ENCODE measurements around the gene TTC33. TPM values are rescaled to one million over a fixed set of nuclear protein-coding genes. Genes with fewer than 3 reads are reported as not detected.
"Not testable (repeated sequence)": the region's sequence is repeated elsewhere in the genome, so short reads cannot be mapped to it uniquely, and the experiment has no call there.

TTC33 gene, protein sequence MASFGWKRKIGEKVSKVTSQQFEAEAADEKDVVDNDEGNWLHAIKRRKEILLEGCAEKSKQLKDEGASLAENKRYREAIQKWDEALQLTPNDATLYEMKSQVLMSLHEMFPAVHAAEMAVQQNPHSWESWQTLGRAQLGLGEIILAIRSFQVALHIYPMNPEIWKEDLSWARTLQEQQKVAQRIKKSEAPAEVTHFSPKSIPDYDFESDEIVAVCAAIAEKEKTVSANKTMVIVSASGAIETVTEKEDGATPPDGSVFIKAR
- polyA plus RNA-seq (ENCODE audit: insufficient read length in 4 of 4) = 10 to 100 TPM; 31.5 to 43.9 (median 34.2) TPM

- peak; percentile 85 to 93 (median 89) for DNase-seq (ENCODE audit: low read depth in 4 of 4, low spot score in 2 of 4)
These were observed at the start of gene TTC33 for GRCh38 chr5:40755407-40756365. TTC33 (minus strand) TSS chr5:40755961; CDS start chr5:40747018, 8,943 bp downstream.

DNA sequence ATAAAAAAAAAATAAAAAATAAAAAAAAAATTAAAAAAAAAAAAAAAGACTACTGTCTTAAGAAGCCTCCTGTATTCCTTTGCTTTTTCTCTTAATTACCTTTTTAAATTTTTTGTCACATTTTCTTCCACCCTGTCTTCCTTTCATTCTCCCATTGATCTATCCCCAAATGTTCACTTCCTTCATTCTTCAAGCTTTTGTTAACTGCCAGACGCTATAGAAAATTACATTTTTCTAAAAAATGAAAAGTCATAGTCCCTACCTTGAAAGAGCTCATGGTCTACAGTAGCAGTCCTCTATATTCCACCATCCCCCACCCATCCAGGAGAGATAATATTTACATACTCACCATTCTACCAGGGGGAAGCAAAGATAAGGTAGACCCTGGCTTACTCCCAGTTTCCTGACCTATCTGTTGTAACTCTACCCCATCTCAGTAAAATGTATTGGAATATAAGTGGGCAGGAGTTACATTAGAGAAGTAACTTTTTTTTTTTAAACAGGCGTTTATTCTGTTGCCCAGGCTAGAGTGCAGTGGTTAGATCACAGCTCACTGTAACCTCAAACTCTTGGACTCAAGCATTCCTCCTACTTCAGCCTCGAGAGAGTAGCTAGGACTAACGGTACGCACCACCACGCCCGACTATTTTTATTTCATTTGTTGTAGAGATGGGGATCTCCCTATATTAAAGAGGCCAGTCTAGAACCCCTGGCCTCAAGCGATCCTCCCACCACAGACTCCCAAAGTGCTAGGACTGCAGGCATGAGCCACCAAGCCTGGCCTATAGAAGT is 46.2 kb upstream of the TTC33 start:
- no peak for DNase-seq (ENCODE audit: low read depth in 4 of 4, low spot score in 2 of 4)

DNA sequence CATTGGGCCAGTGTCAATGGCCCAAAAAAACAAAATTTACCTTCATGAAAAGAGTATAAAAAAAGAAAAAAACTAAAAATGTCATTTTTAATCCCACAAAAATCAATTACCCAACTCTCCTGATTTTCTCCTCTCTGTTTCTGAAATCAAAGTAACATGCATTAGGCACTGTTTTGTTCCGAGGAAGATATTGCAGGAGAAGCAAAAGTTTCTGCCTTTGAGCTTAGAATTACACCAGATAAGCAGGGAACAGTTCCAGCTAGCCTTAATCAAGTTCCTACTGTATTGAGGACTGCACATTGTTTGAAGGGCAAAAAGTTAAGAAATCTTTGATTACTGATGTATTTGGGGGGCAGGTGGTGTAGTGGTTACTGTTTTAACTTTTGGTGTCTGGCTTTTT is 43.5 kb upstream of the TTC33 start:
- no peak for DNase-seq (ENCODE audit: low read depth in 4 of 4, low spot score in 2 of 4)

- peak in 1 of 4 donors; percentile 38 for DNase-seq (ENCODE audit: low read depth in 4 of 4, low spot score in 2 of 4)
These were observed 43.0 kb upstream of the TTC33 start for GRCh38 chr5:40798801-40799210.

DNA sequence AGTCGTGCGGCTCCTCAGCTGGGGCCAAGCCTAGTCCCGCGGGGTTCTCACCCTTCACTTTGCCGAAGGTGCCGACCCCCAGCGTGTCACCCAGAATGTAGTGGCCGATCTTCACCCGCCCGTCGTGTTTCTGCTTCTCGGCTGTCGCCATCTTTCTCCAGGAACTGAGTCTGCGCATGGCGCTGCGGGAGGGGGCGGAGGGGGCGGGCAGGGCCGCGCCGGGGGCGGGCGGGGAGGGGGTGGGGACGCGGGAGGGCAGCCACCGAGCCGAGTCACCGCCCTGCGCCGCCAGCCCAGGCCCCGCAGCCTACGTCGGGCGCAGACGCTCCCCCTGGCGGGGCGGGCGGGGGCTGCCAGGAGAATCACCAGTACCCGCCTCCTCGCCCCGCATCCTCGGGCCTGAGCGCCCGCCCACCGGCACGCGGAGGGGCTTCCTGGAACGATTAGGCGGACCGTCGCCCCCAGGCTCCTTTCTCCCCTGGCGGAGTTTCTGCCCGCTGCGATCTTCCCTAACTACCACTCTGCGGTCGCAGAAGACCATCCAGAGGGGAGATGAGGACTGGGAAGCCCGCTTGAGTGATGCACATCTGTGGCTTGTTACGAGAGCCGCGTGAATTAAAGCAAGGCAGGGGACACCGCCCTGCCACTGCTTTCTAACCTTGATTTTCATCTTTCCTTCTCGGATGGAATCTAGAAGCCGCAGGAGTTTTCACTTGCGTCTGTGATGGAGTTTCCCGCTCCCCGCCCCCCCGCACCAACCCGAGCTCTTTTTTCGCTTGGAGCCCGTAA is 42.4 kb upstream of the TTC33 start, which contains the start of gene PRKAA1:
Gene PRKAA1, minus strand, starts transcription at position 363 of the 789 bp plus-strand sequence. Its CDS starts 185 bp downstream, at position 178.
- DNase-seq (ENCODE audit: low read depth in 4 of 4, low spot score in 2 of 4) = peak; percentile 71 to 81 (median 75)

GRCh38 chr5:40797273-40798011 is 41.7 kb upstream of the TTC33 start:
- DNase-seq (ENCODE audit: low read depth in 4 of 4, low spot score in 2 of 4) = peak; percentile 48 to 62 (median 52)

DNA sequence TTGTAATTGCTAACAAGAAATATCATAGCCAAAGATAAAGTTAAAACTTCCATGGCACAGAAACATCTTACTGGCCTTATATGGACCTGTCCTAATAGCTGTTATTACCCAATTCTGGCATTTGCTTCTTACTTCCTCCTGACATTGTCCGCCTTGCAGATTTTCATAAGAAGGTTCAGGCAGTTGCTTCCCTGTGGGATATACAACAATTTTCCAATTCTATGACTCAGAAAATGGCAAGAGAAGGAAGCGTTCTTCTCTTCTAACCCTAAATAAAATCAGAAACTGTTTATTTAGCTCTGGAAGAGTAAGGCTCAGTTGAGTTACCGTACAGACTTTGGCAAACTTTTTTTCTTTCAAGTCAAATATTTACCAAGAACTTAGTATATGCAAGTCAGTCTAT is 40.7 kb upstream of the TTC33 start:
- no peak for DNase-seq (ENCODE audit: low read depth in 4 of 4, low spot score in 2 of 4)

DNA sequence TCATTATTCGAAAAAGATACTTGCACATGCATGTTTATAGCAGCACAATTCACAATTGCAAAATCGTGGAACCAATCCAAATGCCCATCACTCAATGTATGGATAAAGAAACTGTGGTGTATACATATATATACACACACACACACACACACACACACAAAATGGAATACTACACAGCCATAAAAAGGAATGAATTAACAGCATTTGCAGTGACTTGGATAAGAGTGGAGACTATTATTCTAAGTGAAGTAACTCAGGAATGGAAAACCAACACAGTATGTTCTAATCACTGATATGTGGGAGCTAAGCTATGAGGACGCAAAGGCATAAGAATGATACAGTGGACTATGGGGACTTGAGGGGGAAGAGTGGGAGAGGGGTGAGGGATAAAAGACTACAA is 39.1 kb upstream of the TTC33 start:
- DNase-seq (ENCODE audit: low read depth in 4 of 4, low spot score in 2 of 4) = not testable (repeated sequence)

GRCh38 chr5:40794340-40794739 is 38.6 kb upstream of the TTC33 start:
- DNase-seq (ENCODE audit: low read depth in 4 of 4, low spot score in 2 of 4) = not testable (repeated sequence)

DNA sequence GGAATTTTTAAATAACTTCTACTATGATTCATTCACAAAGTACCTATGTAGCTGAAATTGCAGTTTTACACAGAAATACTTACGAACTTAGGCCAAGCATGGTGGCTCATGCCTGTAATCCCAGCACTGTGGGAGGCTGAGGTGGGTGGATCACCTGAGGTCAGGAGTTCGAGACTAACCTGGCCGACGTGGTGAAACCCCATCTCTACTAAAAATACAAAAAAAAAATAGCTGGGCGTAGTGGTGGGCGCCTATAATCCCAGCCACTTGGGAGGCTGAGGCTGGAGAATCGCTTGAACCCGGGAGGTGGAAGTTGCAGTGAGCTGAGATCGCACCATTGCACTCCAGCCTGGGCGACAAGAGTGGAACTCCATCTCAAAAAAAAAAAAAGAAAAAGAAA is 36.9 kb upstream of the TTC33 start:
- DNase-seq (ENCODE audit: low read depth in 4 of 4, low spot score in 2 of 4) = not testable (repeated sequence)

- no peak for DNase-seq (ENCODE audit: low read depth in 4 of 4, low spot score in 2 of 4)
These were observed 36.0 kb upstream of the TTC33 start for GRCh38 chr5:40791715-40792139.

DNA sequence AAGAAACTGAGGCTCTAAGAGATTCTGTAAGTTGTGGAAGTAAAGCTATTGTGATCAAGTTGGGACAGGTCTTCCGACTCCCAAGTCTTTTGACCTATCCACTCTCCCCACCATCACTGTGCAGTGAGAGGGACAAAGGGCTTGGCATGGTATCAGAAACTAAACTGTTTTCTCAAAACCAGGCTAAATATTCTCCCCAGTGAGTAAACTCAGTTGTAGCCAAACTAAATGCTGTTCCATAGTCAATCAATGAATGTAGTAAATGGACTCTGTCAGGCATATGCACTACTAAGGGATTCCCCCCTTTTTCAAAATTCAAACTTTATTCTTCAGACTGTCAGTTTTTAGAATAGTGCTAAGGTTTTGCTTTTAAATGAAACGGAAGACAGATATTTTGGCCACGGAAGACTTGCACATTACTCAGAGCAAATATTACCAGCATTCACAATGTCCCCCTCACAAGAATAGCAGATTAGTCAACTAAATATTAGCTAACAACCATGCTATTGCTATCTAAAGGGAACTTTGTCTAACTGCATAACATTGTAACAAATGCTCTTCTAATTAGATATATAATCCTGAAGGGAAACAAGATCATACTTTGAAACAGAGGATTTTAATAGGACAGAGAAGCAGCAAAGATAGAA is 35.3 kb upstream of the TTC33 start:
- DNase-seq (ENCODE audit: low read depth in 4 of 4, low spot score in 2 of 4) = no peak

GRCh38 chr5:40788941-40789340 is 33.2 kb upstream of the TTC33 start:
- not testable (repeated sequence) for DNase-seq (ENCODE audit: low read depth in 4 of 4, low spot score in 2 of 4)

DNA sequence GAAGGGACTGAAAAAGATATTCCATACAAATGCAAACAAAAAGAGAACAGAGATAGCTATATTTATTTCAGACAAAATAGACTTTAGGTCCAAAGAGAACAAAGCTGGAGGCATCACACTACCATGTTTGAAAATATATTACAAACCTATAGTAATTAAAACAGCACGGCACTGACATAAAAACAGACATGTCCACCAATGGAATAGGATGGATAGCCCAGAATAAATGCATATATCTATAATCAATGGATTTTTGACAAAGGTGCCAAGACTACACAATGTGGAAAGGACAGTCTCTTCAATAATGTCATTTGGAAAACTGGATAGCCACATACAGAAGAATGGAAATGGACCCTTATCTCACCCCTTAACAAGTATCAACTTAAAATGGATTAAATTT is 32.2 kb upstream of the TTC33 start:
- DNase-seq (ENCODE audit: low read depth in 4 of 4, low spot score in 2 of 4) = no peak

- not testable (repeated sequence) for DNase-seq (ENCODE audit: low read depth in 4 of 4, low spot score in 2 of 4)
These were observed 30.9 kb upstream of the TTC33 start for GRCh38 chr5:40786664-40787063.

- DNase-seq (ENCODE audit: low read depth in 4 of 4, low spot score in 2 of 4) = no peak
These were observed 29.2 kb upstream of the TTC33 start for GRCh38 chr5:40784916-40785315.

DNA sequence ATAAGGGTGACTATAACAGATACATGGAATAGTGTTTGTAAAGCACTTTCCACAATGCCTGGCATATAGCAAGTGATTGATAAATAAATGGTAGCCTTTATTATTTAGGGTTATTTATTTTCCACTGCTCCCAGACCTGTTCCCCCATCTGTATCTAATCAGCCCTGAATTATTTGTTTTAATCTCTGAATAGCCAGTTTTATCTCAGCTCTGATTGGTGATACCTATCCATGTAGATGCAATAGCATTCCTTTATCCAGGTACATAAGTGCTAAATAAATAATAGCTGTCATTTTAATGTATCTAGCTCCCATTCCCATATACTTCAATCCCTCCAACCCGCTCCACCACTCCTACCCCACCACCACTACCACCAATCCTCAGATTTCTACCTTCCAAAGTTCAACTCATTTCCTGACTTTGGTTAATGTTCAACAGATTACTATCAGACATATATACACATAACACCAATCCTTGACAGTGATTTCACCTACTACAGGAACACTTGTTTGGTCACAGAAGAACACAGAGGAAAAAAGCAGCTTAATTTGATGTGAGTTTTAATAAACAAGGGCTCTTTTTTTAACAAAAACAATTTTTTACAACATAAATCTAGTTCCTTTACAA is 28.4 kb upstream of the TTC33 start:
- no peak for DNase-seq (ENCODE audit: low read depth in 4 of 4, low spot score in 2 of 4)

GRCh38 chr5:40781843-40782409 is 26.2 kb upstream of the TTC33 start:
- DNase-seq (ENCODE audit: low read depth in 4 of 4, low spot score in 2 of 4) = no peak
